Left lung (tissue), 10 donors: Measurements from ENCODE around the gene SDK2. TPM values are rescaled to one million over a fixed set of nuclear protein-coding genes. Genes with fewer than 3 reads are reported as not detected.

Experiments used
- ATAC-seq: fragments of 200-7000 bp; cut with Tn5 transposase; one replicate; pipeline ENCODE4 v1.9.1; 2020; ENCODE audit warnings: moderate library complexity
- DNase-seq, 4 donors: peaks; one replicate each; pipeline ENCODE4 v3.0.0-alpha.2; 2013 to 2020
- H3K27ac ChIP-seq, 2 donors: fragments of 200-600 bp; sonication (generic) in 1 of 2; one replicate each; pipeline versions ENCODE4 v1.5.0 to v1.8.0; 2020 to 2021
- H3K27me3 ChIP-seq, 2 donors: fragments of 200-600 bp; sonication (generic) in 1 of 2; one replicate each; pipeline versions ENCODE4 v1.5.0 to v1.8.0; 2020 to 2021
- H3K36me3 ChIP-seq, 2 donors: fragments of 200-600 bp; sonication (generic) in 1 of 2; one replicate each; pipeline versions ENCODE4 v1.5.0 to v1.8.0; 2020 to 2021
- H3K4me1 ChIP-seq, 2 donors: fragments of 200-600 bp; one replicate each; pipeline ENCODE4 v1.8.0; 2021
- H3K4me3 ChIP-seq, 2 donors: fragments of 200-600 bp; sonication (generic) in 1 of 2; one replicate each; pipeline versions ENCODE4 v1.5.0 to v1.8.0; 2020 to 2021; ENCODE audit warnings: mild to moderate bottlenecking in 1 of 2
- H3K9me3 ChIP-seq, 2 donors: fragments of 200-600 bp; sonication (generic) in 1 of 2; one replicate each; pipeline versions ENCODE4 v1.5.0 to v1.8.0; 2020 to 2021
- intact Hi-C, 2 donors: fragments of 100-400 bp; cut with DNase I; formaldehyde crosslinking; loops; one replicate each; pipeline versions ENCODE4 v1.11.2 to v1.14.2; 2022
- polyA plus RNA-seq, 6 donors: library from polyadenylated mRNA; unstranded; fragments of 120-200 nt; gene quantifications; one replicate each; pipeline ENCODE4 v1.2.1, GENCODE V29; 2013; ENCODE audit not compliant: insufficient read length in 6 of 6
- total RNA-seq, 2 donors: library from RNA; stranded (reverse); fragmentation: NEBNext Ultra II Directional; extraction: Animal tissue kit (Norgen Biotek cat#: 25700); gene quantifications; one replicate each; pipeline ENCODE4 v1.2.1, GENCODE V29; 2021
- TF ChIP-seq, protein P1 (sequence below), 2 donors: fragments of 200-600 bp; sonication (generic) in 1 of 2; IDR thresholded peaks; one replicate each; pipeline versions ENCODE4 v1.5.0 to v1.8.0; 2021; ENCODE audit warnings: antibody characterized with exemption in 2 of 2
- donor health status: DM: no; HTN: yes; CAD: no.
- donor health status: DM: no; HTN: no; CAD: no.

The SDK2 gene
- total and polyA plus RNA-seq, 8 donors = 6.0 to 10.9 (median 7.5) TPM

DNA sequence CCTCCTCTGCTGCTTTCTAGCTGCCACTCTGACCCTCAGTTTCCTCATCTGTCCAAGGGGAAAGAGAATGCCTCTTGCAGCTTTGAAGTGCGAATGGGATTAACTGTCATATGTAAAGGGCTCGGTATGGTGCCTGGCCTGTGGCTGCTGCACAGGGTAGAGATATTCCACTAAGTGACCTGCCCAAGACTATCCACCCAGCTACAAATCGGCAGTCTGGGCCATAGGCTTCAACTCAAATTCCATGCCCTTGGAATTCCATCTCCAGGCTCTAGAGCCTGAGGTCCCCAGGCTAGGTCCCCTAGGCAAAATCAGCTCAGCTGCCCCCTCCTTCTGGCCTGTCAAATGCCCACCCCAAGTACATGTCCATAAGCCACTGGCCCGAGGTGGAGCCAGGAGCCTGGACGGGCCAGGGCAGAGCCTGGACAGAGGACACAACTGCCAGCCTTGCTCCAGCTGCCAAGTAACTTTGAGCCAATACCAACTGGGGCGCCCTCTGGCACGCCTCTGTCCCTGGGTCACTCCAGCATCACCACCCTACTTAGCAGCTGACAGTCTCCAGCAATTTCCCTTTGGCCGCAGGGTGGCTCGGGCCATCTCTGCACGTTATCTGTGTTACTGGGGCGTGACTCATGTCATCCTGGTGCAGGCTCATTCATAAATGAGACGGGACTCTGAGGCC is 57.2 kb downstream of the SDK2 start:
- TF ChIP-seq, protein P1, sequence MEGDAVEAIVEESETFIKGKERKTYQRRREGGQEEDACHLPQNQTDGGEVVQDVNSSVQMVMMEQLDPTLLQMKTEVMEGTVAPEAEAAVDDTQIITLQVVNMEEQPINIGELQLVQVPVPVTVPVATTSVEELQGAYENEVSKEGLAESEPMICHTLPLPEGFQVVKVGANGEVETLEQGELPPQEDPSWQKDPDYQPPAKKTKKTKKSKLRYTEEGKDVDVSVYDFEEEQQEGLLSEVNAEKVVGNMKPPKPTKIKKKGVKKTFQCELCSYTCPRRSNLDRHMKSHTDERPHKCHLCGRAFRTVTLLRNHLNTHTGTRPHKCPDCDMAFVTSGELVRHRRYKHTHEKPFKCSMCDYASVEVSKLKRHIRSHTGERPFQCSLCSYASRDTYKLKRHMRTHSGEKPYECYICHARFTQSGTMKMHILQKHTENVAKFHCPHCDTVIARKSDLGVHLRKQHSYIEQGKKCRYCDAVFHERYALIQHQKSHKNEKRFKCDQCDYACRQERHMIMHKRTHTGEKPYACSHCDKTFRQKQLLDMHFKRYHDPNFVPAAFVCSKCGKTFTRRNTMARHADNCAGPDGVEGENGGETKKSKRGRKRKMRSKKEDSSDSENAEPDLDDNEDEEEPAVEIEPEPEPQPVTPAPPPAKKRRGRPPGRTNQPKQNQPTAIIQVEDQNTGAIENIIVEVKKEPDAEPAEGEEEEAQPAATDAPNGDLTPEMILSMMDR (IDR thresholded peaks at IDR 0.05) = no peak
- Histone ChIP-seq H3K36me3 (no peaks in the 10 kb centered on the region), H3K9me3 (no peaks in the 10 kb centered on the region), H3K27me3 (peaks cover 0 to 2% of the 10 kb centered on the region in 2 donors), H3K4me1 (peaks cover 0 to 11% of the 10 kb centered on the region in 2 donors), H3K4me3 (no peak overlapping the region), H3K27ac (no peak overlapping the region)
- DNase-seq (peak in 1 of 4 donors; percentile 60), ATAC-seq (no peak)
- intact Hi-C loops = no loop called here

DNA sequence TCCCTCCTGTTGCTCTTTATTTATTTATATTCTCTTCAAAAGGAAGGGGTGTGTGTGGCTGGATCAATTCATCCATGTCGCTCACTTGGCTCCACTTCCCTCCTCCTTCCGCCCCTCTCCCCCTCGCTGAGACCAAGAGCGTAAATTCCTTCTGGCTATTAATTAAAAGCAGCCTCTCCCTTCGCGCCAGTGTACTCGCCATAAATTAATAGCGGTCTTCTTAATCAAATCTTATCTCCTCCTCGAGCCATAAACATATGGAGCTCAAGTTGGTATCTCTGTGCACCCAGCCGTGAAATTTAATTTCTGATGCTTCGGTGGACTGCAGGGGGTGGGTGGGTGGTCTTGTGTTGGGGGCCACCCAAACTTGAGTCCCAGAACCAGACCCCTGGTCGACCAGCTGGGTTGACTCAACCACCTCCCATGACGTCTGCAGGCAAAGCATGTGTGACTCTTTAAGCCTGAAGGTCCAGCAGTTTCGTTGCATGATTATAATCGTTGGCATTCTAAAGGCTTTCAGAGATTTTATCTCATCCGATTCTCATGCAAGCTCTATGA is 57.9 kb downstream of the SDK2 start:
- intact Hi-C loops = no loop called here
- DNase-seq (peak in 1 of 4 donors; percentile 4), ATAC-seq (no peak)
- Histone ChIP-seq H3K27me3 (no peaks in the 10 kb centered on the region), H3K36me3 (no peaks in the 10 kb centered on the region), H3K4me3 (no peak overlapping the region), H3K27ac (no peak overlapping the region), H3K9me3 (no peaks in the 10 kb centered on the region), H3K4me1 (peaks cover 0 to 4% of the 10 kb centered on the region in 2 donors)
- TF ChIP-seq, protein P1 (IDR thresholded peaks at IDR 0.05) = no peak

DNA sequence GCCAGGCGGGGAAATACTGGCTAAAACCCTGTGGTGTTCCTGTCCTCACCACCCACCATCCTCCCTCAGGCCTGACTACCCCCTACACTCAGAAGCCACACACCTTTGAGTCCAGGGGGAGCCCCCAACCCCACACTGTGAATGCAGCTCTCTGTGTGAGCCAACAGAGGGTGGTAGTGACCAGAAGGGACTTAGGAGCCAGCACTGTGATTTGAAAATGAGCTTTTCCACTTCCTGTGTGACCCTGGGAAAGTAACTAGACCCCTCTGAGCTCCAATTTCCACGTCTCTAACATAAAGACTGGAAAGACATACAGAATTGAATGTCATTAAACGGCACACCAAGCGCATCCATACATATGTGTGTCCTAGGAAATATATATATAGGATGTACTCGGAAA is 58.7 kb downstream of the SDK2 start:
- Histone ChIP-seq H3K9me3 (no peaks in the 10 kb centered on the region), H3K4me3 (no peak overlapping the region), H3K4me1 (no peaks in the 10 kb centered on the region), H3K27me3 (no peaks in the 10 kb centered on the region), H3K36me3 (no peaks in the 10 kb centered on the region), H3K27ac (no peak overlapping the region)
- ATAC-seq = no peak
- TF ChIP-seq, protein P1 (IDR thresholded peaks at IDR 0.05) = no peak
- intact Hi-C loops = no loop called here
- no peak for DNase-seq

DNA sequence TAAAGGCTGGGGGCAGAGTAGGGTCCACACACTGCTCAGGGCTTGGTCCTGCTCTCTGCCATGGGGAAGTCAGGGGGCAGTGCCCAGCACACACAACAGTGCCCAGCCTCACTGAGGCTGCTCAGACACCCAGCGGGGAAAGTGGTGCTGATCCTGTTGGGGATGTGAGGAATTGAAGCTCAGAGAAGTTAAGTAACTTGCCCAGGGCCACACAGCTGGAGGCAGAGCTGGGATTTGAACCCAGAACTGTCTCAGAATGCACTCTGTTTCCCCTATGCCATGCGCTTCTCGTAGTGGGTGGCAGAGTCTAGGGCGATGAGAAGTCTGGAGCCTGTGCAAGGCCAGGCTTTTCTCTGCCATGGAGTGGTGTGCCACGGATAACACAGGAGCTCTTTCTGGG is 59.3 kb downstream of the SDK2 start:
- intact Hi-C loops = no loop called here
- no peaks in the 10 kb centered on the region for H3K4me1 ChIP-seq
- DNase-seq (peak in 1 of 4 donors; percentile 17), ATAC-seq (no peak)
- TF ChIP-seq, protein P1 (IDR thresholded peaks at IDR 0.05) = no peak
- H3K4me3 ChIP-seq = no peak overlapping the region
- no peaks in the 10 kb centered on the region for H3K9me3 ChIP-seq
- no peaks in the 10 kb centered on the region for H3K36me3 ChIP-seq
- no peaks in the 10 kb centered on the region for H3K27me3 ChIP-seq
- H3K27ac ChIP-seq = no peak overlapping the region

DNA sequence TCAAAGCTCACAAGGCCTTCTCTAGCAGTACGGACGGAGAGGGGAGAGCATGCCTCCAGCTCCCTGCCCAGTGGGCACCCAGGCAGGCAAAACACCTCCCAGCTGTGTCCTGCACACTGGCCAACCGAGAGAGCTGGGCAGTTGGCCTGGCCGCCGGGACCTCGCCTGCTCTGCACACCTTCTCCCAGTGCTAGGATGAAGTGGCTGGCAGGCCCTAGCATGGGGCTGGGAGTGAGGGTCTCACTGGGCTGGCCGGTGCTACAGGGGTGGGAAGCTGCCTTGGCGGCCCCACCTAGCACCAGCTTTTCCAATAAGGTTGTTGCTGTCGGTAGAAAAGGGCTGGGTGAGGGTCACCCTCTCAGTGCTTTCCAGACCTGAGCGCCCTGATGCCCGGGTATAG is 60.2 kb downstream of the SDK2 start:
- TF ChIP-seq, protein P1 (IDR thresholded peaks at IDR 0.05) = no peak
- peak in 1 of 4 donors; percentile 72 for DNase-seq
- no peak for ATAC-seq
- no peaks in the 10 kb centered on the region for H3K27me3 ChIP-seq
- H3K4me1 ChIP-seq = no peaks in the 10 kb centered on the region
- no peak overlapping the region for H3K4me3 ChIP-seq
- H3K36me3 ChIP-seq = no peaks in the 10 kb centered on the region
- H3K9me3 ChIP-seq = no peaks in the 10 kb centered on the region
- intact Hi-C loops = no loop called here
- no peak overlapping the region for H3K27ac ChIP-seq
